ENCODE data around the gene EP300. TPM values are rescaled to one million over a fixed set of nuclear protein-coding genes. Genes with fewer than 3 reads are reported as not detected.

EP300 gene
- total RNA-seq, 1 donor from 2014 or later: 30.0 TPM

- no peak overlapping the region for H3K4me3 ChIP-seq (ENCODE audit: low read depth, low read length)
- no peak for DNase-seq (ENCODE audit: low read depth)
- TF ChIP-seq CTCF (conservative IDR thresholded peaks at IDR 0.05; ENCODE audit: low read depth, low read length): no peak
Measured at GRCh38 chr22:41206719-41207118, 114.3 kb downstream of the EP300 start.

GRCh38 chr22:41215409-41215808, 123.0 kb downstream of the EP300 start:
- no peak for DNase-seq (ENCODE audit: low read depth)
- TF ChIP-seq CTCF (conservative IDR thresholded peaks at IDR 0.05; ENCODE audit: low read depth, low read length): no peak
- H3K4me3 ChIP-seq (ENCODE audit: low read depth, low read length): no peak overlapping the region

GRCh38 chr22:41215926-41216325, 123.5 kb downstream of the EP300 start:
- H3K4me3 ChIP-seq (ENCODE audit: low read depth, low read length): no peak overlapping the region
- DNase-seq (ENCODE audit: low read depth): no peak
- TF ChIP-seq CTCF (conservative IDR thresholded peaks at IDR 0.05; ENCODE audit: low read depth, low read length): no peak

GRCh38 chr22:41216984-41217383, 124.6 kb downstream of the EP300 start:
- DNase-seq (ENCODE audit: low read depth): no peak
- H3K4me3 ChIP-seq (ENCODE audit: low read depth, low read length): no peak overlapping the region
- TF ChIP-seq CTCF (conservative IDR thresholded peaks at IDR 0.05; ENCODE audit: low read depth, low read length): no peak

- DNase-seq (ENCODE audit: low read depth): no peak
- TF ChIP-seq CTCF (conservative IDR thresholded peaks at IDR 0.05; ENCODE audit: low read depth, low read length): no peak
- no peak overlapping the region for H3K4me3 ChIP-seq (ENCODE audit: low read depth, low read length)
Measured at GRCh38 chr22:41217553-41218157, 125.3 kb downstream of the EP300 start.

GRCh38 chr22:41222846-41223507, 130.6 kb downstream of the EP300 start:
- H3K4me3 ChIP-seq (ENCODE audit: low read depth, low read length): no peak overlapping the region
- DNase-seq (ENCODE audit: low read depth): no peak
- no peak for TF ChIP-seq CTCF (conservative IDR thresholded peaks at IDR 0.05; ENCODE audit: low read depth, low read length)

- TF ChIP-seq CTCF (conservative IDR thresholded peaks at IDR 0.05; ENCODE audit: low read depth, low read length): no peak
- no peak for DNase-seq (ENCODE audit: low read depth)
- H3K4me3 ChIP-seq (ENCODE audit: low read depth, low read length): no peak overlapping the region
Measured at GRCh38 chr22:41223535-41223934, 131.1 kb downstream of the EP300 start.
